GM12873 (cell line): ENCODE data around the gene FKBP1A.

Source experiments
- CTCF ChIP-seq: IDR thresholded peaks from 2 replicates; pipeline ENCODE4 v1.5.1; 2012; ENCODE audit warnings: low read depth, mild to moderate bottlenecking, moderate library complexity, low read length, control low read depth; ENCODE audit not compliant: insufficient read depth; ENCODE audit errors: missing control alignments

Gene FKBP1A

GRCh38 chr20:1391640-1392442, 1.0 kb downstream of the FKBP1A start:
- no peak for TF ChIP-seq CTCF

- TF ChIP-seq CTCF = no peak
Measured at GRCh38 chr20:1390581-1391403, 2.1 kb downstream of the FKBP1A start.

GRCh38 chr20:1389703-1390580, 2.9 kb downstream of the FKBP1A start:
- no peak for TF ChIP-seq CTCF

- TF ChIP-seq CTCF = no peak
Measured at GRCh38 chr20:1388741-1389483, 3.9 kb downstream of the FKBP1A start.

GRCh38 chr20:1388253-1388652, 4.6 kb downstream of the FKBP1A start:
- TF ChIP-seq CTCF = no peak

- TF ChIP-seq CTCF = no peak
Measured at GRCh38 chr20:1386323-1386722, 6.5 kb downstream of the FKBP1A start.
